Ishikawa (cell line): Measurements from ENCODE around the gene VIPR2.

Experiments used
- NFIC ChIP-seq: IDR thresholded peaks from 2 replicates; pipeline ENCODE4 v1.6.1; 2012
- RAD21 ChIP-seq: IDR thresholded peaks from 2 replicates; pipeline ENCODE4 v1.6.1; 2012; ENCODE audit warnings: low read depth
- TCF12 ChIP-seq: IDR thresholded peaks from 2 replicates; pipeline ENCODE4 v1.6.1; 2012; ENCODE audit warnings: low read depth
- TF ChIP-seq, protein P1 (sequence below): IDR thresholded peaks from 2 replicates; pipeline ENCODE4 v1.6.1; 2012; ENCODE audit warnings: low read depth, mild to moderate bottlenecking

DNA sequence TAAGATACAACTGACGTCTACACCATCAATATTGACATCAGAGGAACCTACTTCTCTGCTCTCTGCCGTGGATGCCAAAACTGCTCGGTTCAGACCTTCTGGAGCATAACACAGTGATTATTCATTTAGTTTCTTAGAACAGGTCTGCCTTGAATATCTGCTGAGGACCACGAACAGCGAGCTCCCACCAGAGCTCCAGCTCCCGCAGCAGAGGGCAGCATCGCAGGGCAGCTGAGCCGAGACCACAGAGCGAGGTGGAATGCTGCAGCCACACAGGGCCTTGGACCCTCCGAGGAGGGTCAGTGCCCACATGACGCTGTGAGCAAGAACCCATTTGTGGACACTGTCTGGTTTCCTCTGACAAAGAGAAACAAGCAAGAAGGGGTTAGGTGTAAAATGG is 6.8 kb downstream of the VIPR2 start:
- TF ChIP-seq TCF12, result no peak
- no peak for TF ChIP-seq NFIC
- no peak for TF ChIP-seq RAD21
- TF ChIP-seq, protein P1, sequence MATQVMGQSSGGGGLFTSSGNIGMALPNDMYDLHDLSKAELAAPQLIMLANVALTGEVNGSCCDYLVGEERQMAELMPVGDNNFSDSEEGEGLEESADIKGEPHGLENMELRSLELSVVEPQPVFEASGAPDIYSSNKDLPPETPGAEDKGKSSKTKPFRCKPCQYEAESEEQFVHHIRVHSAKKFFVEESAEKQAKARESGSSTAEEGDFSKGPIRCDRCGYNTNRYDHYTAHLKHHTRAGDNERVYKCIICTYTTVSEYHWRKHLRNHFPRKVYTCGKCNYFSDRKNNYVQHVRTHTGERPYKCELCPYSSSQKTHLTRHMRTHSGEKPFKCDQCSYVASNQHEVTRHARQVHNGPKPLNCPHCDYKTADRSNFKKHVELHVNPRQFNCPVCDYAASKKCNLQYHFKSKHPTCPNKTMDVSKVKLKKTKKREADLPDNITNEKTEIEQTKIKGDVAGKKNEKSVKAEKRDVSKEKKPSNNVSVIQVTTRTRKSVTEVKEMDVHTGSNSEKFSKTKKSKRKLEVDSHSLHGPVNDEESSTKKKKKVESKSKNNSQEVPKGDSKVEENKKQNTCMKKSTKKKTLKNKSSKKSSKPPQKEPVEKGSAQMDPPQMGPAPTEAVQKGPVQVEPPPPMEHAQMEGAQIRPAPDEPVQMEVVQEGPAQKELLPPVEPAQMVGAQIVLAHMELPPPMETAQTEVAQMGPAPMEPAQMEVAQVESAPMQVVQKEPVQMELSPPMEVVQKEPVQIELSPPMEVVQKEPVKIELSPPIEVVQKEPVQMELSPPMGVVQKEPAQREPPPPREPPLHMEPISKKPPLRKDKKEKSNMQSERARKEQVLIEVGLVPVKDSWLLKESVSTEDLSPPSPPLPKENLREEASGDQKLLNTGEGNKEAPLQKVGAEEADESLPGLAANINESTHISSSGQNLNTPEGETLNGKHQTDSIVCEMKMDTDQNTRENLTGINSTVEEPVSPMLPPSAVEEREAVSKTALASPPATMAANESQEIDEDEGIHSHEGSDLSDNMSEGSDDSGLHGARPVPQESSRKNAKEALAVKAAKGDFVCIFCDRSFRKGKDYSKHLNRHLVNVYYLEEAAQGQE, result no peak
